Suprapubic skin (tissue), 4 donors: Measurements from ENCODE around the gene CD79B.
"Not testable (repeated sequence)": the region's sequence is repeated elsewhere in the genome, so short reads cannot be mapped to it uniquely, and the experiment has no call there.

ENCODE experiments used
- CTCF ChIP-seq, 2 donors: fragments of 200-600 bp in 1 of 2; fragments of 450-650 bp in 1 of 2; sonication (generic) in 1 of 2; IDR thresholded peaks; one replicate each; pipeline ENCODE4 v1.5.1; 2016 to 2019; ENCODE audit warnings: antibody characterized with exemption in 2 of 2, mild to moderate bottlenecking in 1 of 2, moderate library complexity in 1 of 2
- EP300 ChIP-seq: sonication (generic); formaldehyde crosslinking; IDR thresholded peaks from one replicate; pipeline ENCODE4 v1.6.1; 2017; ENCODE audit warnings: antibody characterized with exemption
- POLR2A ChIP-seq, 2 donors: fragments of 450-650 bp; IDR thresholded peaks; one replicate each; pipeline ENCODE4 v1.6.1; 2017; ENCODE audit warnings: antibody characterized with exemption in 2 of 2, mild to moderate bottlenecking in 2 of 2, moderate library complexity in 2 of 2
- POLR2AphosphoS5 ChIP-seq, 3 donors: sonication (generic); formaldehyde crosslinking; IDR thresholded peaks; one replicate each; pipeline ENCODE4 v1.6.1; 2017; ENCODE audit warnings: antibody characterized with exemption in 3 of 3

GRCh38 chr17:63917206-63917605 lies 14.9 kb downstream of the CD79B start:
- not testable (repeated sequence) for TF ChIP-seq CTCF (IDR thresholded peaks at IDR 0.05); POLR2AphosphoS5 (IDR thresholded peaks at IDR 0.05); EP300; POLR2A (IDR thresholded peaks at IDR 0.05)
